ENCODE data around the gene EFNA5.

GRCh38 chr5:107680099-107680498 lies 9.4 kb upstream of the EFNA5 start:
- TF ChIP-seq POLR2AphosphoS5 (IDR thresholded peaks at IDR 0.05) (no peak), POLR2A (IDR thresholded peaks at IDR 0.05) (no peak), EP300 (IDR thresholded peaks at IDR 0.05) (no peak)
- TF ChIP-seq, protein P1, sequence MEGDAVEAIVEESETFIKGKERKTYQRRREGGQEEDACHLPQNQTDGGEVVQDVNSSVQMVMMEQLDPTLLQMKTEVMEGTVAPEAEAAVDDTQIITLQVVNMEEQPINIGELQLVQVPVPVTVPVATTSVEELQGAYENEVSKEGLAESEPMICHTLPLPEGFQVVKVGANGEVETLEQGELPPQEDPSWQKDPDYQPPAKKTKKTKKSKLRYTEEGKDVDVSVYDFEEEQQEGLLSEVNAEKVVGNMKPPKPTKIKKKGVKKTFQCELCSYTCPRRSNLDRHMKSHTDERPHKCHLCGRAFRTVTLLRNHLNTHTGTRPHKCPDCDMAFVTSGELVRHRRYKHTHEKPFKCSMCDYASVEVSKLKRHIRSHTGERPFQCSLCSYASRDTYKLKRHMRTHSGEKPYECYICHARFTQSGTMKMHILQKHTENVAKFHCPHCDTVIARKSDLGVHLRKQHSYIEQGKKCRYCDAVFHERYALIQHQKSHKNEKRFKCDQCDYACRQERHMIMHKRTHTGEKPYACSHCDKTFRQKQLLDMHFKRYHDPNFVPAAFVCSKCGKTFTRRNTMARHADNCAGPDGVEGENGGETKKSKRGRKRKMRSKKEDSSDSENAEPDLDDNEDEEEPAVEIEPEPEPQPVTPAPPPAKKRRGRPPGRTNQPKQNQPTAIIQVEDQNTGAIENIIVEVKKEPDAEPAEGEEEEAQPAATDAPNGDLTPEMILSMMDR (IDR thresholded peaks at IDR 0.05) = no peak

Data from suprapubic skin (tissue), 4 donors.